ENCODE results near the gene CLRN1.
"Not testable (repeated sequence)": the region's sequence is repeated elsewhere in the genome, so short reads cannot be mapped to it uniquely, and the experiment has no call there.

Gene CLRN1

GRCh38 chr3:150972366-150973071 is at the start of gene CLRN1:
Gene CLRN1, minus strand, starts transcription at chr3:150972727. Its CDS starts 19 bp downstream, at chr3:150972708.
- no peak for FAIRE-seq

DNA sequence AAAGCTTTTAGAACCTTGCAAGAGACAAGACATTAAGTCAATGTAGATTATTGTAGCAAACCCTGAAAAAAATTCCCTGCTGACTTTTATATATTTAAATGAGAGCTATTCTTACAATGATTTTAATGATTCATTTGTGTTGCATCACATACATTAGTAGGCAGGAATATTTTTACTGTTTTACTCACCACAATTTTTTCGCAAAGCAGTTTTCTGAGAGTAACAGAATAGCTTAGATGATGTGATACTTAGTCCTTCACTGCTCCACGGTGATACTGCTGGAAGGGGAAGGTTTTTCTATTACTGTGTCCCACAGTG is 43.9 kb upstream of the CLRN1 start:
- no peak for FAIRE-seq

- no peak for FAIRE-seq
Observed at GRCh38 chr3:151015767-151016477, 43.4 kb upstream of the CLRN1 start.

- no peak for FAIRE-seq
Observed at GRCh38 chr3:151015181-151015580, 42.7 kb upstream of the CLRN1 start.

DNA sequence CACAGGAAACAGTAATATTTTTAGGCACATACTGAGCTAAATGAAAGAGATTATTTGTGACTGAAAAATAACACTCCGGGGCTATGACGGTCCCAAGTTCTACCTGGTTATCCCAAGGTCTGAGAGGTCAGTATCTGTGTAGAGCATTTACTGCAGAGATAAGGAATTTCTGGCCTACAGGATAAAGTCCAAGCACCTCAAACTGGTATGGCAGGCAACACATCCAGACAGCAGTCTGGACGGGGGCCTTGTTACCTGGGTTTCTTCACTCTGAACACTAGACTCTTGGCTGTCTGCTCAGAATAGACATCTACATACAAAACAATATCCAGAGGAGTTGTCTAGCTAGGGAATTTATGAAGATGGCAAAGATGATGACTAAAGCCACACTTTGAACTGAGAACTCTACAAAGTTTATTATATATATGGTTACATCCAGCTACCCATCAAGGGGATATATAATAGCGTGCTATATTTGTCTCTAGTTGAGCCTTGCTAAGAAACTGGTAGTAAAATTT is 42.0 kb upstream of the CLRN1 start:
- FAIRE-seq, result no peak

- no peak for FAIRE-seq
Observed at GRCh38 chr3:151012753-151013152, 40.2 kb upstream of the CLRN1 start.

DNA sequence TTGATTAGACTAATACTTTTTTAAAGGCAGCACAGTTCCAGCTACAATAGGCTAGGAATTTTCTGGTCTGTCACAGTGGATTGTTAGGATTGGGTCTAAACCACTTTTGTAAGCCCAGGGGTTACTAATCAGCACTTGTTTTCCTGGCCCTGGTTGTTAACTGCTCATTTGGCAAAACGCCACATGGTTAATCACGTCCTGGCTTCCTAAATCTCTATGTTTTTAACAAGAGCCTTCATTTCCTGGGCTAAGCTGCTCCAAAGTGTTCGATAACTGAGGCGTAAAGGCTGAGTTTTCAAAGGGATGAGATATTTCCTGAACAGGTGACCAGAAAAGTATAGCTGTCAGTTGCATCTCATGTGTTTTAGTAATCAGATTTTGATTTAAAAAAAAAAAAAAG is 38.9 kb upstream of the CLRN1 start:
- no peak for FAIRE-seq

- FAIRE-seq, result no peak
Observed at GRCh38 chr3:151009981-151010380, 37.5 kb upstream of the CLRN1 start.

- no peak for FAIRE-seq
Observed at GRCh38 chr3:151009430-151009829, 36.9 kb upstream of the CLRN1 start.

DNA sequence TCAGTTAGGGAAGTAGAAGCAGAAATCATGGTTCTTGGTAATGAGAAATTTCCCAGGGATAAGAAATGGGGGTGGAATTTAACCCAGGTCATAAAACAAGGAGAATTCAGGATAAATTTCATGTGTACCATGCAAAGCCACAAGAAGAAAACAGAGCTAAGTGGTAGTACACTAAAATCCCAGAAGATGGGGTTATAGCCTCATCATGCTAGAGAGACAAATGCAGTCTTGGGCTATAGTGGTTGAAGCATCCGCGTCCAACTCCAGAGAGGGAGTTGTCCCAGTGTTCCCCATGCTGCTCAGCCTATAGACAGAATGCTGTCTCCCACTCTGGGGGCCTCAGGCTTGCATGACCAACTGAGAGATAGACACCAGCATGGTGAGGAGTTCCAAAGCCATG is 36.2 kb upstream of the CLRN1 start:
- FAIRE-seq, result no peak

DNA sequence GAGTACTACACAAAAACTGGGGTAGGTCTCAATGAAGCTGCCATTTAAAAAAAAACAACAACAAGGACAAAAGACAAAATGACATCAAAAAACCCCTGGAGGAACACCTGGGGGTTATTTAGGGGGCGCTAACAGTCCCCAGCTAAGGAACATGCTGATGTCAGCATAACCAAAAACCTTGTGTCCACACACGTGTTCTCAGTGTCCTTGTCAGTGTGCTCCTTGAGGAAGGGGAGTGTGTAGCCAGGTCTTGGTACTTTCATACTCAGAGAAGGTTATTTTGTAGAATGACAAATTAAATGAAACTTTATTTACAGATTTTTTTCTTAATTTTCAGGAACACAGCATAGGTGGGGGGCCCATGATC is 31.2 kb upstream of the CLRN1 start:
- FAIRE-seq, result no peak

DNA sequence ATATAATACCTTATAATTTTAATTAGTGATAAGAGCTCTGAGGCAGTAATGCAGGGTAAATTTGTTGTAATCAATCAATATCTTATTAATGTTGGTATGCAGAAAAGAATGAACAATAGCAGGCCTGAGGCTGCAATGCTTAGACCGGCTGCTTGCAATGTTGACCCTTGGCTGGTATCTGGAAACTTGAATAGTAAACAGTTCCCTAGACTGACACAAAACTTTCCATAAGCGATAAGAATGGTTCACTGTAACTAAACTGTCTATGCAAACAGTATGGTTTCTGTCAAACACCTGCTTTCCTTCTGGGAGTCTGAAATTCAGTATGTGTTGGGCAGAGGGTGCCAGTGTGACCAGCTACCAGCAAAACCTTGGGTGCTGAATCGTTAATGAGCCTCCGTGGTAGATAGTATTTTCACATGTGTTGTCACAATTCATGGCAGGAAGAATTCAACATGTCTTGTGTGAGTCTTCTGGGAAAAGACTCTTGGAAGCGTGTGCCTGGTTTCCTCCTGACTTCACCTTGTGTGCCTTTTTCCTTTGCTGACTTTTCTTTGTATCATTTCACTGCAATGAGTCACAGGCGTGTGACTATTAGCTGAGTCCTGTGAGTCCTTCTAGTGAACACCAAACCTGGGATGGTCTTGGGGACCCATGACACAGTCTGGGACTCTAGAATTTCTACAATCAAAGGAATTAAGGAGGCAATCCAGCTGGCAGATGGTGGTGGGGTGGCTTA is 30.7 kb upstream of the CLRN1 start:
- FAIRE-seq, result no peak

DNA sequence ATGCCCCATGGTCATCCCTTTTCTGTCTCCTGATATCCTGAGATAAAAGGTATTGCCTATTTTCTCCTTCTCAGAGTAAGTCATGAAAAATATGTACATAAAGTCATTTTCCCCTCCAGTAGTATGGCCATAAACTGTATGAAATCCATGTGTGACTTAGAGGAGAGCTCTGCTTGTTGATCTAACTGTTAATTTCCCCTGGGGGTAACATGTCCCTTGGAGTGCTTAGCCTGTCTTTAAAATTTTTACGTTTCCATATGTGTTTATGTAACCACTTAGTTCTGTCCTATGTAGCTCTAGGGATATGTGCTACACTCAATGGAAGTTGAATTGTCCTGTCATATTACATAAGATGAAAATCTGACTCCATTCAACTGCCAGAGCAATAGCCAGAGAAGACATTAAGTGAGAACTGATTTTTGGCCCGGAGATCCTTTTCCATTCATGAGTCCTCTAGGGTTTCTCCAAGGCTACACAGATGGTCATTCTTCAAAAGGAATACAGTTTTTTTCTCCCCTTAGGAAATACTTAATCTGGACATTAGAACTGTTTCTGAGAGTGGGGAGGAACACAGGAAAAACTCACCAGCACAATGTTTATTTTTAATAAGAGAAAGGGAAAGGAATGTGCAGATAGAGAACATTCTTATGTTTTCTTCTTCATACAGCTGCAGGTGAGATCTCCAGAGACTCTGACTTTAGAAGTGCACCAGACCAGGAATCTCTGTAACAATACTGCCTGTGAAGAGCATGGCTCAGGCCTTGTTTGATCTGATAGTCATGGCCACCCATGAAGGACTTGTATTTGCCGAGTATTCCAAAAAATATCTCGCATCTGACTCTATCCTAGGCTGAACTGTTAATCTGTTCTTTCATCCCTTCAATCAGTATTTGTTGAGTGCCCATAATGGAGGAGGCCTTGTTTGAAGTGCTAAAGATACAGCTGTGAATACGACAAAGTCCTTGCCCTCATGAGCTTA is 29.8 kb upstream of the CLRN1 start:
- no peak for FAIRE-seq

DNA sequence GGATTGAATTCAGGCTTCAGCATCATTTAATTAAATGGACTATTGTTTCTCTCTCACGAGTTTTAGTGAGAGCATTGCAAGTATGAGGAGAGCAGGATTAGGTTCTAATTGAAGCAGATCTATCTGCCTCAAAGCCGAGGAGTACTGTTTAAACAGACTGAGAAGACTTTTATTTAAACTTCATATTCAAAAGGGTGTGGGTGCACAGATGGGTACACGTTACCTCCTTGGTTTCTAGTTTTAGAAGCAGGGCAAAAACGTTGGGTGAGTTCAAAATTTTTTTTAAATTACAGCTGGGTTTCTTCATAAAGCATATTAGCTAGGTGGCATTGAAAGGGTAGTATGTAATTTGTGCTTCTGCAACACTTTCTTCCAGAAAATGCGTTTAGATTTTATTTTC is 26.5 kb upstream of the CLRN1 start:
- FAIRE-seq, result no peak

DNA sequence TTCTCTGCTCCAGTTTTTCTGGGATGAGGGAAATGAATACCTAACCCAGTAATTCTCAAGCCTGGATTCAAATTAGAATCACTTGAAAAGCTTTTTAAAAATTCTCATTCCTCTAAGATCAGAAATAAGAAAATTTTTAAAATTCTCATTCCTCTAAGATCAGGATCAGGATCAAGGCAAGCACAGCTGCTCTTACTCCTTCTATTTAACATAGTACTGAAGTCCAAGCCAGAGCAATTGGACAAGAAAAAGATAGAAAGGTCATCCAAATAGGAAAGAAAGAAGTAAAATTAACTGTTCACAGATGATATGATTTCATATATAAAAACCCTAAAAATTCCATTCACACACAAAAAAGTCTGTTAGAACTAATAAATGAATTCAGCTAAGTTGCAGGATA is 24.2 kb upstream of the CLRN1 start:
- no peak for FAIRE-seq

DNA sequence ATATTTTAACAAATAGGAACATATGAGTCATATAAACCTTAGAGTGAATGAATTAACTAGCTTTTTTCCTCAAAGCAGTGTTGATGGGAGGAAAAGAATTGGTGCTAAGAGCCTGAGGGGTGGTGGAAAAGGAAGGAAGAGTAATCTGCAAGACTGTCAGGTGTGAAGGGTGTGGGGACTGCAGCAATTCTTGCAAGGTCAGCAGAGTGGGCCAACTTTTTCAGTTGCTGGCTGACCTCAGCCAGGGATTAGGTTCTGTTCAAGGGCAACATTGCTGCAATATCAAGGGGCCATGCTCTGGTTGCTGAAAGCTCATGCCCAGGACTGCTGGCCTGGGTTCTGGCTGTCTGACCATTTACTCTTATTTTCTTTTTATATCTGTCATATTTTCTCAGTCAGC is 23.0 kb upstream of the CLRN1 start:
- no peak for FAIRE-seq

DNA sequence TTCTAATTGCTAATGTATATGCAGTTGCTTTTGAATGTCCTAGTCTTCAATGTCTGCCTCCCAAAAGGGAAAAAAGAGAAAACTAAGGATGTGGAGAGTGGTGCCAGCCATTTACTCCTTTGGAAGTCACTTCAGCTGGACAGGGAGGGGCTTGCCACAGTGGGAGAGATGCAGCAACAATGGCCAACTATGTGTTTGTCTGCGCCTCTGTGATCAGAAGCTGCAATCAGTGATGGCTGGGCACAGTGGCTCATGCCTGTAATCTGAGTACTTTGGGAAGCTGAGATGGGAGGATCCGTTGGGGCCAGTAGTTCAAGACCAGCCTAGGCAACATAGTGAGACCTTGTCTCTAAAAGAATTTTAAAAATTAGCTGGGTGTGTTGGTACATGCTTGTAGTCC is 16.7 kb upstream of the CLRN1 start:
- no peak for FAIRE-seq

DNA sequence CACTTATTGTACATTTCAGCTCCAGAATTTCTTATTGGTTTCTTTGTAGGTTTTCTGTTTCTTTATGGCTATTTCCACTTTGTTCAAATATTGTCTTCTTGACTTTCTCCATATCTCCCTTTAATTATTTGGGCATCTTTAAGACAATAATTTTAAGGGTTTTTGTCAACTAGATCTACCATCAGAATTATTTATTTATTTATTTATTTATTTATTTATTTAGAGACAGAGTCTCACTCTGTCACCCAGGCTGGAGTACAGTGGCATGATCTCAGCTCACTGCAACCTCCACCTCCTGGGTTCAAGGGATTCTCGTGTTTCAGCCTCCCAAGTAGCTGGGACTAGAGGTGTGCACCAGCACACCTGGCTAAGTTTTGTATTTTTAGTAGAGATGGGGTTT is 15.9 kb upstream of the CLRN1 start:
- FAIRE-seq, result not testable (repeated sequence)

DNA sequence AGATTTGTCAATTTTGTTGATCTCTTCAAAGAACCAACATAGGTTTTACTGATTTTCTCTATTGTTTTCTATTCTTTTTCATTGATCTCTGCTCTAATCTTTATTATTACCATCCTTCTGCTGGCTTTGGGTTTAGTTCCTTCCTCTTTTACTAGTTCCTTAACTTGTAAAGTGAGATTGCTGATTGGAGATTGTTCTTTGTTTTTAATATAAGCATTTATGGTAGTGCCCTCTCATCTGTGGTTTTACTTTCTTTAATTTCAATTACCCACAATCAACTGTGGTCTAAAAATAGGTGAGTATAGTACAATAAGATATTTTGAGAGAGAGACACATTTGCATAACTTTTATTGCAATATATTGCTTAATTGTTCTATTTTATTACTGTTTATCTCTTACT is 13.2 kb upstream of the CLRN1 start:
- no peak for FAIRE-seq

DNA sequence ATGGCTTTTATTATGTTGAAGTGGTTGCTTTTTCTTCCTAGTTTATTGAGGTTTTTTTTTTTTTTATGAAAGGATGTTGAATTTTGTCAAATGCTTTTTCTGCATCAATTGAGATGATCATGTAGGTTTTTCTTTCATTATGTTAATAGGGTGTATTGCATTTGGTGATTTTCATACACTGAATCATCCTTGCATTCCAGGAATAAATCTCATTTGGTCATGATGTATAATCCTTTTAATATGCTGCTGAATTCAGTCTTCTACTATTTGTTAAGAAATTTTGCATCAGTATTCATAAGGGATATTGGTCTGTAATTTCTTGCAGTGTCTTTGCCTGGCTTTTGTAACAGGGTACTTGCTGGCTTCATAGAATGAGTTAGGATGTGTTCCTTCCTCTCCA is 11.5 kb upstream of the CLRN1 start:
- no peak for FAIRE-seq

DNA sequence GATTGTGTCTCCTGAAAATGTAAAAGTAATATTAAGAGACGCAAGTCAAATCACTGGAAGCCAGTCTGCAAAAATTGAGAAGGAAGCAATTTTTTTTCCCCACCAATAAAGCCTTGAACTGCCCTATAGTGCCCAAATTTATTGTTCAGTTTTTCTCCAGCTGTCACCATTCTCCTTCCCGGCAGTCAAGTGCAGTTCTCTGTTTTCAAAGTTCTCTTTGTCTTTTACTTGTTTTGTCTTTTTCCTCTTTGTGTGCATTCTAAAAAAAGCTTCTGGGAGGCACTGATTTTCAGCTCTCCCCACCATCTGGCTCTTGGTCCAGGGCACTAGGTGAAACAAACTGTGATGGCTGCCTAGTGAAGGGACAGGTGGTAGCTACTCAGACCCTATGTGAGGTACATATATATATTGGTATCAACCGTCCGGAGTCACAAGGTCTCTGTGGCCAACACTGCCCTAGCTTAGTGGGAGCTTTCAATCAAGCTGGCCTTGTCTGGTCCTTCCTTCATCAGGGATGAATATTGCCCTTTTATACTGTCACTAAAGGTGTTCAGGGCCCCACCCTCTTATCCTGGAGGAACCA is 6.1 kb upstream of the CLRN1 start:
- FAIRE-seq, result no peak

GRCh38 chr3:150975992-150976368 is 3.5 kb upstream of the CLRN1 start:
- FAIRE-seq, result no peak
